ENCODE results near the gene PLEKHA5. TPM values are rescaled to one million over a fixed set of nuclear protein-coding genes. Genes with fewer than 3 reads are reported as not detected.
"Not testable (repeated sequence)": the region's sequence is repeated elsewhere in the genome, so short reads cannot be mapped to it uniquely, and the experiment has no call there.

Gene PLEKHA5
- polyA plus RNA-seq, 1 of the 3 experiments (the other 2 are of a cell fraction): 7.1 TPM

GRCh38 chr12:19398376-19399363, 269.1 kb downstream of the PLEKHA5 start:
- no peaks in the 10 kb centered on the region for H3K9me2 ChIP-seq
- no peaks in the 10 kb centered on the region for H4K20me1 ChIP-seq (ENCODE audit: insufficient read depth)
- ChIA-PET CTCF (no interaction called here), POLR2A (no interaction called here)
- H3K36me3 ChIP-seq (replicated peaks in 1 of 2; ENCODE audit: control insufficient read depth in 1 of 2, insufficient read depth in 2 of 2, low read length in 1 of 2): no peaks in the 10 kb centered on the region
- H3K4me3 ChIP-seq (ENCODE audit: low read depth in 2 of 2, low read length in 1 of 2): no peak overlapping the region
- no peaks in the 10 kb centered on the region for H3K27me3 ChIP-seq (ENCODE audit: insufficient read depth)
- DNase-seq: no peak
- H3K4me2 ChIP-seq: no peak overlapping the region
- 80% methylated on average over 6 of the region's 6 CpGs for WGBS (ENCODE audit: low lambda C conversion rate)
- no peak overlapping the region for H2AFZ ChIP-seq (ENCODE audit: low read depth)
- H3F3A ChIP-seq (replicated peaks; ENCODE audit: insufficient read depth): no peaks in the 10 kb centered on the region
- no peaks in the 10 kb centered on the region for H3K79me2 ChIP-seq (ENCODE audit: insufficient read depth)
- H3K4me1 ChIP-seq (ENCODE audit: control insufficient read depth in 1 of 2, insufficient read depth in 2 of 2, low read depth in 1 of 2, low read length in 1 of 2): peaks cover 0 to 6% of the 10 kb centered on the region in 2 experiments; a peak in 1 of 4 replicates
- no peaks in the 10 kb centered on the region for H3K9me3 ChIP-seq
- H3K9ac ChIP-seq: no peak overlapping the region
- no peak overlapping the region for H3K27ac ChIP-seq (ENCODE audit: low read depth in 2 of 2, low read length in 1 of 2)
- TF ChIP-seq USF2 (IDR thresholded peaks at IDR 0.05; ENCODE audit: borderline replicate concordance, low read depth, low read length) (no peak), GATA2 (CRISPR knock-in tag; IDR thresholded peaks at IDR 0.05) (no peak), GABPA (IDR thresholded peaks at IDR 0.05; ENCODE audit: low read depth) (no peak), PBX3 (IDR thresholded peaks at IDR 0.05) (no peak), RFX5 (IDR thresholded peaks at IDR 0.05; ENCODE audit: low read length) (no peak)

GRCh38 chr12:19400649-19401285, 271.2 kb downstream of the PLEKHA5 start:
- H3K4me1 ChIP-seq (ENCODE audit: control insufficient read depth in 1 of 2, insufficient read depth in 2 of 2, low read depth in 1 of 2, low read length in 1 of 2); H3K36me3 ChIP-seq (replicated peaks in 1 of 2; ENCODE audit: control insufficient read depth in 1 of 2, insufficient read depth in 2 of 2, low read length in 1 of 2); H3K9ac ChIP-seq; H3K9me2 ChIP-seq; H2AFZ ChIP-seq (ENCODE audit: low read depth); DNase-seq; H3K4me2 ChIP-seq; H3K9me3 ChIP-seq; H3K79me2 ChIP-seq (ENCODE audit: insufficient read depth); H3K27ac ChIP-seq (ENCODE audit: low read depth in 2 of 2, low read length in 1 of 2); H3K27me3 ChIP-seq (ENCODE audit: insufficient read depth); H3K4me3 ChIP-seq (ENCODE audit: low read depth in 2 of 2, low read length in 1 of 2); POLR2A ChIA-PET; H3F3A ChIP-seq (replicated peaks; ENCODE audit: insufficient read depth); CTCF ChIA-PET; H4K20me1 ChIP-seq (ENCODE audit: insufficient read depth): not testable (repeated sequence)
- WGBS (ENCODE audit: low lambda C conversion rate): 93% methylated on average over 9 of the region's 9 CpGs

GRCh38 chr12:19402211-19402610, 272.7 kb downstream of the PLEKHA5 start:
- H3K79me2 ChIP-seq (ENCODE audit: insufficient read depth): no peaks in the 10 kb centered on the region
- H3K9me3 ChIP-seq: no peaks in the 10 kb centered on the region
- H3K27me3 ChIP-seq (ENCODE audit: insufficient read depth): no peaks in the 10 kb centered on the region
- H3K4me1 ChIP-seq (ENCODE audit: control insufficient read depth in 1 of 2, insufficient read depth in 2 of 2, low read depth in 1 of 2, low read length in 1 of 2): peaks cover 0 to 6% of the 10 kb centered on the region in 2 experiments; a peak in 1 of 4 replicates
- no peak for DNase-seq
- H3K9ac ChIP-seq: no peak overlapping the region
- no peak overlapping the region for H3K4me3 ChIP-seq (ENCODE audit: low read depth in 2 of 2, low read length in 1 of 2)
- no peak overlapping the region for H3K27ac ChIP-seq (ENCODE audit: low read depth in 2 of 2, low read length in 1 of 2)
- 91% methylated on average over 5 of the region's 6 CpGs for WGBS (ENCODE audit: low lambda C conversion rate)
- no peaks in the 10 kb centered on the region for H3K9me2 ChIP-seq
- TF ChIP-seq EZH2phosphoT487 (IDR thresholded peaks at IDR 0.05; ENCODE audit: borderline replicate concordance, low read depth): no peak
- TF ChIP-seq MEF2A (IDR thresholded peaks at IDR 0.05; ENCODE audit: borderline replicate concordance, low read depth): no peak
- TF ChIP-seq USF2 (IDR thresholded peaks at IDR 0.05; ENCODE audit: borderline replicate concordance, low read depth, low read length): no peak
- TF ChIP-seq IRF3 (IDR thresholded peaks at IDR 0.05; ENCODE audit: low read depth, low read length): no peak
- TF ChIP-seq MXI1 (IDR thresholded peaks at IDR 0.05; ENCODE audit: low read depth, low read length): no peak
- TF ChIP-seq GATA2 (CRISPR knock-in tag; IDR thresholded peaks at IDR 0.05): no peak
- no peak for TF ChIP-seq RAD21 (IDR thresholded peaks at IDR 0.05; ENCODE audit: low read length)
- POLR2A ChIA-PET: no interaction called here
- H3F3A ChIP-seq (replicated peaks; ENCODE audit: insufficient read depth): no peaks in the 10 kb centered on the region
- no peaks in the 10 kb centered on the region for H3K36me3 ChIP-seq (replicated peaks in 1 of 2; ENCODE audit: control insufficient read depth in 1 of 2, insufficient read depth in 2 of 2, low read length in 1 of 2)
- H2AFZ ChIP-seq (ENCODE audit: low read depth): no peak overlapping the region
- H4K20me1 ChIP-seq (ENCODE audit: insufficient read depth): no peaks in the 10 kb centered on the region
- no peak overlapping the region for H3K4me2 ChIP-seq
- CTCF ChIA-PET: no interaction called here
